IPS-NIHi7 (cell line): Measurements from ENCODE around the gene SPOP.
"Not testable (repeated sequence)": the region's sequence is repeated elsewhere in the genome, so short reads cannot be mapped to it uniquely, and the experiment has no call there.

Experiments used
- DNase-seq: peaks from one replicate; pipeline ENCODE4 v3.0.0; 2012; ENCODE audit warnings: mixed read lengths; ENCODE audit errors: extremely low spot score

Gene SPOP

GRCh38 chr17:49572226-49572625, 105.7 kb downstream of the SPOP start:
- DNase-seq: no peak

- DNase-seq: no peak
Measured at GRCh38 chr17:49571764-49572163, 106.1 kb downstream of the SPOP start.

- DNase-seq: no peak
Measured at GRCh38 chr17:49571283-49571682, 106.6 kb downstream of the SPOP start.

- DNase-seq: no peak
Measured at GRCh38 chr17:49570540-49571242, 107.2 kb downstream of the SPOP start.

DNA sequence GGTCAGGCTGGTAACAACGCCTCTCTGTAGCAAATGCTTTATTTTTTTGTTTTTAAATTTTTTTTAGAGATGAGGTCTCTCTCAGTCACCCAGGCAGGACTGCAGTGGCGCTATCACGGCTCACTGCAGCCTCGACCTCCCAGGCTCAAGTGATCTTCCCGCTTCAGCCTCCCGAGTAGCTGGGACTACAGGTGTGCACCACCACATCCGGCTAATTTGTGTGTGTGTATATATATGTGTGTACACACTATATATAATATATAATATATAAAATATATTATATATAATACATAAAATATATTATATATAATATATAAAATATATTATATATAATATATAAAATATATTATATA, 109.2 kb downstream of the SPOP start:
- DNase-seq: not testable (repeated sequence)

GRCh38 chr17:49567871-49568694, 109.8 kb downstream of the SPOP start:
- peak; percentile 80 for DNase-seq

GRCh38 chr17:49567104-49567521, 110.8 kb downstream of the SPOP start:
- DNase-seq: no peak

- no peak for DNase-seq
Measured at GRCh38 chr17:49566668-49567071, 111.2 kb downstream of the SPOP start.

GRCh38 chr17:49565948-49566491, 111.9 kb downstream of the SPOP start:
- DNase-seq: no peak

DNA sequence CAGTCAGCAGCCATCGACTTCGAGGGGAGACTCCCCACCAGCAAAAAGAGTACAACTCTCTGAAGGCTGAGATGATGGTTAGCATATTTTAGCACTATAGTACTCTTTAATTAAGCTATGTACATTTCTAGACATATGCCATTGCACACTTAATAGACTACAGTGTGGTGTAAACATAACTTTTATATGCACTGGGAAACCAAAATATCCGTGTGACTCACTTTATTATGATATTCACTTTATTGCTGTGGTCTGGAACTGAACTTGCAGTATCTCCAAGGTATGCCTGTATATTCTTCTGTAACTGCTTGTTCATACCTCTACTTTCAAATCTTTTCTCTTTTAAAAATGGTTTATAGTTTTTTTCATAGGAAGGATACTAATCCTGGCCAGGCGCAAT, 113.3 kb downstream of the SPOP start:
- no peak for DNase-seq

DNA sequence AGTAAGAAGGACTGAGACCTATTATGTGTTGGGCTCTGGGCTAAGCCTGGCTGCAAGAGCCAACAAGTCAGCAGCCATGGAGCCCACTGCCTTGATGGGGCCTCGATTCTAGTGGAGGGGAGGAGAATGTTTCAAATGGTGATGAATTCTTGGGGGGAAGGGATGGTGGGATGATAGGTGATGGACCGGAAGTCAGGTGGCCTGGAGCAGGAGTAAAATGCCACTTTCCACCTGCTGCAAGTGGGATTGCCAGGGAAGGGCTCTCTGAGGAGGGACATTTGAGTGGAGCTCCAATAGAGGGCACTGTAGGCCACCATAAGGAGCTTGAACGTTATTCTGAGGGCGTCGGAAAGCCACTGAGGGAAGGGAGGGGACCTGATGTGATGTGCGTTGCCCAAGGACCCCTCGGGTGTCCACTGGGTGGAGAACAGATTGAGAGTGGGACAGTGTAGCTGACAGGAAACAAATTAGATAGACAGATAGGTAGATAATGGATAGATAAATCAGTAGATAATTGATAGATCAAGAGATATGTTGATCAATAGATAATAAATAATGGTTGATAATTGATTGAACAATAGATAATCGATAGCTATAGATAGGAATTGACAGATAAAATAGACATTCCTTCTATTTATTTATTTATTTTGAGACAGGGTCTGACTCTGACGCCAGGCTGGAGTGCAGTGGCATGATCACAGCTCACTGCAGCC, 120.4 kb downstream of the SPOP start:
- DNase-seq: peak; percentile 72

GRCh38 chr17:49556223-49556943, 121.5 kb downstream of the SPOP start:
- peak; percentile 95 for DNase-seq

GRCh38 chr17:49555495-49556222, 122.2 kb downstream of the SPOP start:
- DNase-seq: no peak

GRCh38 chr17:49554694-49555494, 123.0 kb downstream of the SPOP start:
- no peak for DNase-seq

DNA sequence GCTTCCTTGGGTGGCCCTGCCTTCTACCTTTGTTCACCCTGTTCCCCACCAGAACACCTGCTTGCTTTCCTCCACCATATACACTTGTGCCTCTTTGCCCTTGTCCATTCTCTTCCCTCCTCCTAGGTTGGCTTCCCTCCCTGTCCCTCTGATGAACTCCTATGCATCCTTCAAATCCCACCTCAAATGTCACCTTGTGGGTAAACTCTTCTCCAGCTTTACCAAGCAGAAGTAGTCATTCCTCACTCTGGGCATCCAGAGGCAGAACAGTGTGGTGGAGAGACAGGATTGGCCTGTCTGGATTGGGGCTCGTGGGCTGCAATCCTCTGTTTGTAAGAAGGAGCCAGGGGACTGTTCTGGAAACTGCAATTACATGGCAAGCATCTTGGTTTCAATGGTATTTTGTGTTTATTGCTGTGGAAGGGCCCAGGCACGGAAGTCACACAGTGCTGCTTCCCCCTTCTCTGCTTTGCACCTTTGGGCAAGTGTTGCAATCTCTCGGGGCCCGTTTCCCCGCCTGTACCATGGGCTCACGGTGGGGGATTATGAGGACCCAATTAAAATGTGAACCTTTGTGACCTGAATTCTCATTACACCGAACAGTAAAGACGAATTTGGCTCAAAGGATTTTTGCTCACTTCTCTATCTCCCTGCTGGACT, 124.1 kb downstream of the SPOP start:
- DNase-seq: no peak

DNA sequence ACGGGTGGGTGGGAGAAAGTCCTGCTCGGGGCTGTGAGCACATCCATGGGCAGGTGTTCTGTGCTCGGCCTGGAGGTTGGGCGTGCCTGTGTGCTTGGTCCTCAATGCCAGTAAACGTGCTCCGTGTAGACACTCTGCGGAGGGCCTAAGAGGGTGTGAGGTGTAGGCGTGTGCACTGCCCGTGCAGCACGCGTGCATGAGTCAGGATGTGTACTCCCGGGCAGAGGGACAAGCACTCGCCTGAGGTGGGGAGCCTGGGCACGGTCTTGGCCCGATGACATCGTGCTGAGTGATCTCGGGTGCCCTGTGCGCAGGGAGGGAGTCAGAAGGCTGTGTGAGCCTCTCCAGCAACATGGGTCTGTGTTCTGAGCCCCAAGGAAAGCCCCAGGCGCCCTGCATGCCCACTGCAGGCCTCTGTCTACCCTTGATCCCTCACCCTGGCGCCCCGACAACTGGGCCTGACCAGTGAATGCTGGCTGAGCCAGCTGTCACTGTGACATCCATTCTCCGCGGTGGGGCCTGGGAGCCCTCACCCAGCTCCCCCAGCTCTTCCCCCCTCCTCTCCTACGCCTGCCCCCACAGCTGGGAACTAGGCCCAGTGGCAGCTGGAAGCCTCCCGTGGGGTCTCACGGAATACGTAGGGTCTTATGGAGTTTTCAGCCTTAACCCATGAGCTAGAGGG, 125.7 kb downstream of the SPOP start:
- DNase-seq: no peak

DNA sequence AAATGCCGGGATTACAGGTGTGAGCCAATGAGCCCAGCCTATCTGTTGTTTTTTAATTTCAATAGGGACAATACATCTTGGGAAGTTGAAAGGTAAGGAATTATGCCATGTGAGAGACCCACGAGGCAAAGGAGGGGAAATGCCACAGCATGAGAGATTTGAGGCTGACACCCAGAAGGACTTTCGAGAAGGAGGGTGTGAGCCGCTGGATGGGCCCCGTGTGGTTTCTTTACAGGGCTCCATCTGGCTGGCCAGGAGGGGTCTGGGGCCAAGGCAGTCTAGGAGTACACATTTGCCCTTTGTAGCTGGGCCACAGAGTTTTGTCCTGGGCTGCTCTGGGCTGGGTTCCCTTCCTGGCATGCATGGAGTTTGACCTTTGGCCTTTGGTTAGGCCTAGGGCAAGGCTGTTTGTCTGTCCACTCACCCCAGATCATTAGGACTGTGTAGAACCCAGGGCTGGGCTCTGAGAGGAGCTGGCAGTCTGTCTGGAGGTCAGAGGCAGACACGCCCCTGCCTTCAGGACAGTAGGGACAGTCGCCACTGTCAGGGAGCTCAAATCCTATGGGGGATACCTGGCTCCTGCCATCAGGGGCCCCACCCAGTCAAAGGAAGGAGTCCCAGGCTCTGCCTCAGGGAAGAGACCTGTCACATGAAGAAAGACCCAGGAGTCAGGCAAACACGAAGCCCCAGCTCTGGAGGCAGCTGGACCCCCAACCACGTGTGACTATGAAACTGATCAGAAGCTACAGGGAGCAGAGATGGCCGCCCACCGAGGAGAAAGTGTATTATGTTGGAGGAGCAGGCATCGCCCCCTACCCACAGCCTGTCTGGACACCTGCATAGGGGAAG, 126.5 kb downstream of the SPOP start:
- no peak for DNase-seq

DNA sequence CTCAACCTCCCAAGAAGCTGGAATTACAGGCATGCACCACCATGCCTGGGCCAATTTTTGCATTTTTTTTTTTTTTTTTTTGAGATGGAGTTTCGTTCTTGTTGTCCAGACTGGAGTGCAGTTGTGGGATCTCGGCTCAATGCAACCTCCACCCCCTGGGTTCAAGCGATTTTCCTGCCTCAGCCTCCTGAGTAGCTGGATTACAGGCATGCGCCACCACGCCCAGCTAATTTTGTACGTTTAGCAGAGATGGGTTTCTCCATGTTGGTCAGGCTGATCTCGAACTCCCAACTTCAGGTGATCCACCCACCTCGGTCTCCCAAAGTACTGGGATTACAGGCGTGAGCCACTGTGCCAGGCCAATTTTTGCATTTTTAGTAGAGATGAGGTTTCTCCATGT, 127.1 kb downstream of the SPOP start:
- DNase-seq: not testable (repeated sequence)
